GM23338 (cell line): Measurements from ENCODE around the gene MOXD1.
A peak's percentile ranks its signal among the peaks of the same experiment; 100 is the strongest.

Source experiments
- CREB1 ChIP-seq: fragments of 250-450 bp; sonication (Bioruptor Pico); IDR thresholded peaks from 2 replicates; pipeline ENCODE4 v1.5.0; 2020; ENCODE audit warnings: low read depth, mild to moderate bottlenecking, moderate library complexity
- EZH2 ChIP-seq: fragments of 200-600 bp; sonication (generic); IDR thresholded peaks from one replicate; pipeline ENCODE4 v1.8.0; 2017; ENCODE audit warnings: antibody characterized with exemption, mild to moderate bottlenecking, low read depth; ENCODE audit not compliant: unreplicated experiment
- TF ChIP-seq, protein P1 (sequence below), 2 experiments: fragments of 200-600 bp in 1 of 2; sonication (generic) in 1 of 2; conservative IDR thresholded peaks; 2 replicates each; pipeline versions ENCODE4 v1.5.1 to v1.6.1; 2016 to 2017; ENCODE audit warnings: antibody characterized with exemption in 2 of 2, low read depth in 2 of 2, mild to moderate bottlenecking in 2 of 2, moderate library complexity in 1 of 2

DNA sequence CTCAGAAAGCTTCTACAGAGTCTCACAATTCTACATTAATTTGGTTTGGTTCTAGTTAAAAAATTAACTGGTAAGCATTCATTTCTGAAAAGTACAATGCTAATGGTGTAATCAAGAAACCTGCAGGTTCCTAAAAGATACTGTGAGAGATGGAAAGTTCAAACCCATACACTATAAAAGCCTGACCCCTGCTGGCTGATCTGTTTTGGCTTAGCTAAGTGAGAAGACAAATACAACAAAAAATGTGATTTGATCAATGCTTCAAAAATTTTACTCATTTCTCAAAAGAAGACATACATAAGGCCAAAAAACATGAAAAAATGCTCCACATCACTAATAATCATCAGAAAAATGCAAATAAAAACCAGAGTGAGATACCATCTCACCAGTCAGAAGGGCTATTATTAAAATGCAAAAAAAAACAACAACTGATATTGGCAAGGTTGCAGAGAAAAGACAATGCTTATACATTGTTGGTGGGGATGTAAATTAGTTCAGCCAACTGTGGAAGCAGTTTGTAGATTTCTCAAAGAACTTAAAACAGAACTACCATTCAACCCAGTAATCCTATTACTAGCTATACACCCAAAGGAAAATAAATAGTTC, 102.8 kb downstream of the MOXD1 start:
- TF ChIP-seq, protein P1, sequence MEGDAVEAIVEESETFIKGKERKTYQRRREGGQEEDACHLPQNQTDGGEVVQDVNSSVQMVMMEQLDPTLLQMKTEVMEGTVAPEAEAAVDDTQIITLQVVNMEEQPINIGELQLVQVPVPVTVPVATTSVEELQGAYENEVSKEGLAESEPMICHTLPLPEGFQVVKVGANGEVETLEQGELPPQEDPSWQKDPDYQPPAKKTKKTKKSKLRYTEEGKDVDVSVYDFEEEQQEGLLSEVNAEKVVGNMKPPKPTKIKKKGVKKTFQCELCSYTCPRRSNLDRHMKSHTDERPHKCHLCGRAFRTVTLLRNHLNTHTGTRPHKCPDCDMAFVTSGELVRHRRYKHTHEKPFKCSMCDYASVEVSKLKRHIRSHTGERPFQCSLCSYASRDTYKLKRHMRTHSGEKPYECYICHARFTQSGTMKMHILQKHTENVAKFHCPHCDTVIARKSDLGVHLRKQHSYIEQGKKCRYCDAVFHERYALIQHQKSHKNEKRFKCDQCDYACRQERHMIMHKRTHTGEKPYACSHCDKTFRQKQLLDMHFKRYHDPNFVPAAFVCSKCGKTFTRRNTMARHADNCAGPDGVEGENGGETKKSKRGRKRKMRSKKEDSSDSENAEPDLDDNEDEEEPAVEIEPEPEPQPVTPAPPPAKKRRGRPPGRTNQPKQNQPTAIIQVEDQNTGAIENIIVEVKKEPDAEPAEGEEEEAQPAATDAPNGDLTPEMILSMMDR (conservative IDR thresholded peaks at IDR 0.05; ENCODE audit: low read depth in 2 of 2): peak; percentile 72 to 86
- TF ChIP-seq EZH2 (no peak), CREB1 (no peak)
